A549 (cell line): ENCODE results near the gene CLDN7. TPM values are rescaled to one million over a fixed set of nuclear protein-coding genes. Genes with fewer than 3 reads are reported as not detected.

Experiments used
- ATAC-seq, 2 experiments: fragments of 200-7000 bp in 1 of 2; fragments of >200 bp in 1 of 2; cut with Nextera tagmentation in 1 of 2; cut with Tn5 transposase in 1 of 2; 3 replicates each; pipeline versions ENCODE4 v1.8.0 to v1.9.1; 2018 to 2020; ENCODE audit warnings: mild to moderate bottlenecking in 1 of 2, moderate library complexity in 1 of 2
- CTCF ChIA-PET: fragments of 300-600 bp; sonication (Branson Sonifier 250); formaldehyde crosslinking; extraction: SDS; loops from one replicate; lab custom pipeline; 2021; ENCODE audit warnings: antibody characterized with exemption, inconsistent platforms; lab: Yijun Ruan, JAX
- POLR2A ChIA-PET: fragments of 350-600 bp; formaldehyde crosslinking; extraction: SDS; loops from one replicate; lab custom pipeline; 2021; ENCODE audit warnings: antibody characterized with exemption, inconsistent platforms; lab: Yijun Ruan, JAX
- DNase-seq, 2 experiments: peaks; one replicate each; pipeline versions ENCODE4 v3.0.0 to v3.0.0-alpha.2; 2011 to 2016; ENCODE audit warnings: low read depth in 1 of 2, low spot score in 1 of 2
- FAIRE-seq: peaks from 2 replicates; lab custom pipeline; 2011; peaks lifted over from hg19 to GRCh38; lab: Jason Lieb, UNC
- H3K27ac ChIP-seq, 2 experiments: fragments of >200 bp; sonication (Bioruptor Twin); formaldehyde crosslinking; 3 replicates each; pipeline ENCODE4 v1.5.1; 2016 to 2017
- H3K4me1 ChIP-seq: fragments of >200 bp; sonication (Bioruptor Twin); formaldehyde crosslinking; 3 replicates; pipeline ENCODE4 v1.6.1; 2016
- H3K4me2 ChIP-seq: fragments of >200 bp; sonication (Bioruptor Twin); formaldehyde crosslinking; 3 replicates; pipeline ENCODE4 v1.6.1; 2016
- H3K4me3 ChIP-seq: fragments of >200 bp; sonication (Bioruptor Twin); formaldehyde crosslinking; 3 replicates; pipeline ENCODE4 v1.5.1; 2016
- H3K9me3 ChIP-seq: fragments of >200 bp; sonication (Bioruptor Twin); formaldehyde crosslinking; 3 replicates; pipeline ENCODE4 v1.6.1; 2016
- CEBPB ChIP-seq, 2 experiments: fragments of >200 bp in 1 of 2; sonication (Bioruptor Twin) in 1 of 2; formaldehyde crosslinking in 1 of 2; IDR thresholded peaks; 2 replicates each; pipeline ENCODE4 v1.6.1; 2012 to 2016
- CHD4 ChIP-seq: fragments of 200-600 bp; sonication (generic); IDR thresholded peaks from 2 replicates; pipeline ENCODE4 v1.6.1; 2016; ENCODE audit warnings: antibody characterized with exemption, mild to moderate bottlenecking, borderline replicate concordance
- E2F6 ChIP-seq: IDR thresholded peaks from 2 replicates; pipeline ENCODE4 v1.6.1; 2012; ENCODE audit warnings: low read depth, borderline replicate concordance
- GATA3 ChIP-seq: IDR thresholded peaks from 2 replicates; pipeline ENCODE4 v1.6.1; 2012; ENCODE audit warnings: borderline replicate concordance
- HMGXB4 ChIP-seq: fragments of 250-450 bp; sonication (Bioruptor Pico); IDR thresholded peaks from 2 replicates; pipeline ENCODE4 v1.5.0; 2021; ENCODE audit warnings: mild to moderate bottlenecking, moderate library complexity, borderline replicate concordance
- HOXB13 ChIP-seq: fragments of 250-450 bp; sonication (Bioruptor Pico); IDR thresholded peaks from 2 replicates; pipeline ENCODE4 v1.5.0; 2020; ENCODE audit warnings: low read depth, mild to moderate bottlenecking, moderate library complexity
- JUN ChIP-seq, 2 experiments: fragments of >200 bp; sonication (Bioruptor Twin); formaldehyde crosslinking; IDR thresholded peaks; 2 replicates in 1 of 2; 3 replicates in 1 of 2; pipeline ENCODE4 v1.6.1; 2016 to 2017
- KDM5A ChIP-seq: fragments of 200-600 bp; sonication (generic); IDR thresholded peaks from 2 replicates; pipeline ENCODE4 v1.6.1; 2016; ENCODE audit warnings: antibody characterized with exemption, mild to moderate bottlenecking
- MAFK ChIP-seq: fragments of 450-650 bp; IDR thresholded peaks from 2 replicates; pipeline ENCODE4 v1.6.1; 2014; ENCODE audit not compliant: partially characterized antibody
- MAX ChIP-seq: IDR thresholded peaks from 2 replicates; pipeline ENCODE4 v1.6.1; 2012
- NR3C1 ChIP-seq: fragments of >200 bp; sonication (Bioruptor Twin); formaldehyde crosslinking; IDR thresholded peaks from 3 replicates; pipeline ENCODE4 v1.6.1; 2017
- POLR2A ChIP-seq: IDR thresholded peaks from 2 replicates; pipeline ENCODE4 v1.6.1; 2012; ENCODE audit warnings: mild to moderate bottlenecking, low read length
- RAD21 ChIP-seq, 2 experiments: fragments of >200 bp in 1 of 2; sonication (Bioruptor Twin) in 1 of 2; formaldehyde crosslinking in 1 of 2; IDR thresholded peaks in 1 of 2; conservative IDR thresholded peaks in 1 of 2; 2 replicates in 1 of 2; 3 replicates in 1 of 2; pipeline ENCODE4 v1.6.1; 2012 to 2018; ENCODE audit warnings: inconsistent platforms in 1 of 2
- RCOR1 ChIP-seq: fragments of 150-350 bp; IDR thresholded peaks from 2 replicates; pipeline ENCODE4 v1.6.1; 2014; ENCODE audit warnings: antibody characterized with exemption, low read length, low read depth
- SMC3 ChIP-seq: fragments of >200 bp; sonication (Bioruptor Twin); formaldehyde crosslinking; IDR thresholded peaks from 3 replicates; pipeline ENCODE4 v1.6.1; 2018; ENCODE audit warnings: inconsistent platforms
- ZC3H11A ChIP-seq: fragments of 450-650 bp; IDR thresholded peaks from 2 replicates; pipeline ENCODE4 v1.6.1; 2014; ENCODE audit warnings: antibody characterized with exemption, mild to moderate bottlenecking
- ZFP36 ChIP-seq: fragments of 450-650 bp; IDR thresholded peaks from 2 replicates; pipeline ENCODE4 v1.6.1; 2014; ENCODE audit warnings: borderline replicate concordance; ENCODE audit not compliant: partially characterized antibody
- WGBS: methylation state at CpG from one replicate; pipeline ENCODE4 v1.1.6; 2017; ENCODE audit errors: missing lambda C conversion rate; 5-methylcytosine and 5-hydroxymethylcytosine counted together
- polyA plus RNA-seq, 4 experiments: library from polyadenylated mRNA; depleted of rRNA in 3 of 4; stranded (reverse); fragments of >200 nt; fragmentation: RNase III in 1 of 4; extraction: RNeasy Plus Mini Kit Qiagen cat#74134 plus additional on column Dnase treatment in 1 of 4; gene quantifications; 2 replicates in 3 of 4; 3 replicates in 1 of 4; pipeline ENCODE4 v1.2.3, GENCODE V29; 2011 to 2017
- TF ChIP-seq, protein P1 (sequence below): IDR thresholded peaks from 2 replicates; pipeline ENCODE4 v1.6.1; 2012
- TF ChIP-seq, protein P2 (sequence below): fragments of >200 bp; sonication (Bioruptor Twin); formaldehyde crosslinking; IDR thresholded peaks from 3 replicates; pipeline ENCODE4 v1.5.1; 2016

Gene CLDN7
- polyA plus RNA-seq, 2 of the 4 experiments (the other 2 are of a cell fraction) = 0.97 to 4.2 TPM

GRCh38 chr17:7221278-7222092, 40.8 kb downstream of the CLDN7 start:
- ChIA-PET POLR2A (interaction anchor here (0.8 to 2.7 kb wide), 8 partner anchors 8 to 93 kb away, joined by 3 to 63 read pairs (median 4); partner anchors contain the start of genes DVL2, GABARAP, PHF23 and SLC2A4), CTCF (interaction anchor here (0.6 to 10.0 kb wide), 26 partner anchors 12 to 644 kb away, joined by 3 to 169 read pairs (median 4); partner anchors contain the start of genes DVL2, GABARAP and PHF23)
- peak in 1 of 2 experiments; percentile 0; a peak in 2 of 6 replicates for ATAC-seq
- Histone ChIP-seq H3K27ac (peak overlapping the region in 1 of 2 experiments; percentile 98; a peak in 4 of 6 replicates), H3K4me1 (peaks cover 36% of the 10 kb centered on the region), H3K9me3 (no peaks in the 10 kb centered on the region), H3K4me3 (no peak overlapping the region), H3K4me2 (peak overlapping the region; percentile 86)
- no peak for DNase-seq
- WGBS = 90% methylated on average over 10 of the region's 10 CpGs
- no peak for FAIRE-seq
- TF ChIP-seq, protein P1, sequence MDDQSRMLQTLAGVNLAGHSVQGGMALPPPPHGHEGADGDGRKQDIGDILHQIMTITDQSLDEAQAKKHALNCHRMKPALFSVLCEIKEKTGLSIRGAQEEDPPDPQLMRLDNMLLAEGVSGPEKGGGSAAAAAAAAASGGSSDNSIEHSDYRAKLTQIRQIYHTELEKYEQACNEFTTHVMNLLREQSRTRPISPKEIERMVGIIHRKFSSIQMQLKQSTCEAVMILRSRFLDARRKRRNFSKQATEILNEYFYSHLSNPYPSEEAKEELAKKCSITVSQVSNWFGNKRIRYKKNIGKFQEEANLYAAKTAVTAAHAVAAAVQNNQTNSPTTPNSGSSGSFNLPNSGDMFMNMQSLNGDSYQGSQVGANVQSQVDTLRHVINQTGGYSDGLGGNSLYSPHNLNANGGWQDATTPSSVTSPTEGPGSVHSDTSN = peak; percentile 14
- TF ChIP-seq MAFK = no peak
- TF ChIP-seq HOXB13 (CRISPR knock-in tag) = no peak
- TF ChIP-seq HMGXB4 = no peak

DNA sequence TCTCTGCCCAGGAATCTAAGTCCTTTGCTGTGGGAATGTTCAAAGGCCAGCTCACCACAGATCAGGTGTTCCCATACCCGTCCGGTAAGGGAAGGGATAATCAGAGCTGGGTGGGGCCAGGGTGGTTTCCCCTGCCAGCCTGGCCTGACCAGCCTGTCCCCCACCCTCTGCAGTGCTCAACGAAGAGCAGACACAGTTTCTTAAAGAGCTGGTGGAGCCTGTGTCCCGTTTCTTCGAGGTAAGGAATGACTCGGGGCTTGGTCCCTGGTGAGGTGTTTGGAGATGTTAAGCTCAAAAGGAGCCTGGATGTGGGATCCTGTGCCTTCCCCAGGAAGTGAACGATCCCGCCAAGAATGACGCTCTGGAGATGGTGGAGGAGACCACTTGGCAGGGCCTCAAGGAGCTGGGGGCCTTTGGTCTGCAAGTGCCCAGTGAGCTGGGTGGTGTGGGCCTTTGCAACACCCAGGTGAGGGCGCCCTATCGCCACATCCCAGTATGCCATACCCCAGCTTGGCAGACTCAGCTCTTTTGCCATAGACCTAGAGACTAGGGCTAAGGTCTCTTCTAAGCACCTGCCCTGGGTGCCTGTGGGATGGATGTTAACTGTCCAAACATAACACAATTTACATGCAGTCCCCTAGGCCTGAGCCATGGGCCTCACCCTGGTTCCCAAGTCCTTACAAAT, 41.5 kb downstream of the CLDN7 start:
- ATAC-seq (peak; percentile 55 to 76), FAIRE-seq (peak; percentile 91), DNase-seq (peak; percentile 87 to 92)
- H3K4me3 ChIP-seq = peak overlapping the region; percentile 74
- WGBS = 9% methylated on average over 11 of the region's 11 CpGs
- ChIA-PET CTCF (interaction anchor here (0.5 to 10.0 kb wide), 30 partner anchors 11 to 644 kb away, joined by 3 to 169 read pairs (median 4); partner anchors contain the start of genes DVL2, GABARAP and PHF23), POLR2A (interaction anchor here (0.6 to 2.7 kb wide), 9 partner anchors 9 to 349 kb away, joined by 3 to 63 read pairs (median 5); partner anchors contain the start of genes DVL2, GABARAP, PHF23 and SLC2A4)
- peak overlapping the region; percentile 86 for H3K4me2 ChIP-seq
- H3K4me1 ChIP-seq = peaks cover 44% of the 10 kb centered on the region
- TF ChIP-seq, protein P2, sequence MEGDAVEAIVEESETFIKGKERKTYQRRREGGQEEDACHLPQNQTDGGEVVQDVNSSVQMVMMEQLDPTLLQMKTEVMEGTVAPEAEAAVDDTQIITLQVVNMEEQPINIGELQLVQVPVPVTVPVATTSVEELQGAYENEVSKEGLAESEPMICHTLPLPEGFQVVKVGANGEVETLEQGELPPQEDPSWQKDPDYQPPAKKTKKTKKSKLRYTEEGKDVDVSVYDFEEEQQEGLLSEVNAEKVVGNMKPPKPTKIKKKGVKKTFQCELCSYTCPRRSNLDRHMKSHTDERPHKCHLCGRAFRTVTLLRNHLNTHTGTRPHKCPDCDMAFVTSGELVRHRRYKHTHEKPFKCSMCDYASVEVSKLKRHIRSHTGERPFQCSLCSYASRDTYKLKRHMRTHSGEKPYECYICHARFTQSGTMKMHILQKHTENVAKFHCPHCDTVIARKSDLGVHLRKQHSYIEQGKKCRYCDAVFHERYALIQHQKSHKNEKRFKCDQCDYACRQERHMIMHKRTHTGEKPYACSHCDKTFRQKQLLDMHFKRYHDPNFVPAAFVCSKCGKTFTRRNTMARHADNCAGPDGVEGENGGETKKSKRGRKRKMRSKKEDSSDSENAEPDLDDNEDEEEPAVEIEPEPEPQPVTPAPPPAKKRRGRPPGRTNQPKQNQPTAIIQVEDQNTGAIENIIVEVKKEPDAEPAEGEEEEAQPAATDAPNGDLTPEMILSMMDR = peak; percentile 66
- peak; percentile 30 for TF ChIP-seq POLR2A
- TF ChIP-seq GATA3 = no peak
- no peak for TF ChIP-seq RCOR1
- no peak for TF ChIP-seq CHD4
- TF ChIP-seq E2F6 = no peak
- peak; percentile 46; the same call in 2 of the 3 replicates for TF ChIP-seq SMC3
- peak; percentile 60 to 69 for TF ChIP-seq RAD21 (conservative IDR thresholded peaks at IDR 0.05 in 1 of 2, IDR thresholded peaks at IDR 0.05 in 1 of 2)
- TF ChIP-seq KDM5A = no peak
- peak; percentile 93 for TF ChIP-seq MAFK
- peak in 1 of 2 experiments; percentile 12; a peak in 2 of 5 replicates for TF ChIP-seq JUN (IDR thresholded peaks at IDR 0.05)
- no peak for TF ChIP-seq ZFP36
- peak in 1 of 2 experiments; percentile 18; a peak in 1 of 4 replicates for TF ChIP-seq CEBPB (IDR thresholded peaks at IDR 0.05)
- no peak for TF ChIP-seq NR3C1
- peak; percentile 27; the same call in 1 of the 2 replicates for TF ChIP-seq MAX
- TF ChIP-seq ZC3H11A = no peak
- H3K27ac ChIP-seq = peak overlapping the region; percentile 88 to 98
- no peaks in the 10 kb centered on the region for H3K9me3 ChIP-seq
